HepG2 (cell line): ENCODE data around the gene CRABP1. TPM values are rescaled to one million over a fixed set of nuclear protein-coding genes. Genes with fewer than 3 reads are reported as not detected.

Experiments
- ATAC-seq: fragments of 200-7000 bp; cut with Tn5 transposase; 3 replicates; pipeline ENCODE4 v1.9.1; 2020; ENCODE audit warnings: mild to moderate bottlenecking, moderate library complexity
- BruUV-seq: library from RNA; stranded (reverse); fragments of 400-500 nt; replicated peaks from 2 replicates; lab custom pipeline; 2021; lab: Mats Ljungman, UMichigan
- CTCF ChIA-PET: fragments of 300-600 bp; formaldehyde crosslinking; extraction: SDS; loops from one replicate; lab custom pipeline; 2021; ENCODE audit warnings: low total read pairs, inconsistent platforms, low intra/inter-chr PET ratio; lab: Yijun Ruan, JAX
- POLR2A ChIA-PET: fragments of 350-600 bp; sonication (Branson Sonifier 250); formaldehyde crosslinking; loops from one replicate; lab custom pipeline; 2020; ENCODE audit warnings: antibody characterized with exemption, inconsistent platforms; lab: Yijun Ruan, JAX
- DNase-seq: peaks from one replicate; pipeline ENCODE4 v3.0.0-alpha.2; 2015; ENCODE audit warnings: low spot score
- FAIRE-seq: peaks from 3 replicates; lab custom pipeline; 2011; peaks lifted over from hg19 to GRCh38; lab: Jason Lieb, UNC
- H2AFZ ChIP-seq: one replicate; pipeline ENCODE4 v1.6.1; 2011; ENCODE audit warnings: low read length, inconsistent platforms
- H3K27ac ChIP-seq: fragments of 300-600 bp; 3 replicates; pipeline ENCODE4 v1.8.0; 2011; ENCODE audit warnings: mixed run types, mild to moderate bottlenecking, mixed read lengths, low read length, inconsistent platforms; ENCODE audit not compliant: insufficient read depth; ENCODE audit errors: extremely low read length
- H3K27me3 ChIP-seq, 2 experiments: fragments of 200-600 bp in 1 of 2; 2 replicates in 1 of 2; 3 replicates in 1 of 2; pipeline versions ENCODE4 v1.6.0 to v1.8.0; 2011; ENCODE audit warnings: low read length in 2 of 2, mild to moderate bottlenecking in 2 of 2, moderate library complexity in 2 of 2, inconsistent platforms in 1 of 2; ENCODE audit not compliant: insufficient read depth in 2 of 2, control insufficient read depth in 1 of 2
- H3K36me3 ChIP-seq, 2 experiments: fragments of 200-600 bp in 1 of 2; replicated peaks in 1 of 2; 2 replicates in 1 of 2; 3 replicates in 1 of 2; pipeline versions ENCODE4 v1.5.1 to v1.8.0; 2011; ENCODE audit warnings: low read length in 2 of 2, inconsistent platforms in 1 of 2; ENCODE audit not compliant: insufficient read depth in 2 of 2, control insufficient read depth in 1 of 2
- H3K4me1 ChIP-seq: 2 replicates; pipeline ENCODE4 v1.5.1; 2012; ENCODE audit warnings: low read length, inconsistent platforms; ENCODE audit not compliant: insufficient read depth
- H3K4me2 ChIP-seq: 2 replicates; pipeline ENCODE4 v1.6.0; 2011; ENCODE audit warnings: low read depth, low read length, inconsistent platforms
- H3K4me3 ChIP-seq, 3 experiments: fragments of 200-600 bp in 1 of 3; sonication (generic), shearing (Covaris generic) in 1 of 3; replicated peaks in 1 of 3; 2 replicates each; pipeline ENCODE4 v1.5.1; 2011 to 2016; ENCODE audit warnings: low read length in 3 of 3, inconsistent platforms in 2 of 3, low read depth in 2 of 3, mild to moderate bottlenecking in 2 of 3, control low read depth in 1 of 3, mixed read lengths in 1 of 3; ENCODE audit not compliant: insufficient read depth in 1 of 3
- H3K79me2 ChIP-seq: one replicate; pipeline ENCODE4 v1.6.1; 2011; ENCODE audit warnings: low read length, inconsistent platforms; ENCODE audit not compliant: insufficient read depth
- H3K9ac ChIP-seq: 2 replicates; pipeline ENCODE4 v1.6.0; 2011; ENCODE audit warnings: mild to moderate bottlenecking, low read depth, low read length, inconsistent platforms; ENCODE audit not compliant: insufficient read depth
- H3K9me3 ChIP-seq: 2 replicates; pipeline ENCODE4 v1.5.1; 2012; ENCODE audit warnings: mild to moderate bottlenecking, low read length
- H4K20me1 ChIP-seq: 2 replicates; pipeline ENCODE4 v1.6.0; 2011; ENCODE audit warnings: inconsistent platforms, mild to moderate bottlenecking, low read length, moderate library complexity; ENCODE audit not compliant: insufficient read depth
- ATF3 ChIP-seq: sonication (generic); formaldehyde crosslinking; IDR thresholded peaks from 2 replicates; pipeline ENCODE4 v1.4.0; 2020; ENCODE audit warnings: missing genetic modification reagents
- CCDC6 ChIP-seq: sonication (generic); formaldehyde crosslinking; IDR thresholded peaks from 2 replicates; pipeline ENCODE4 v1.8.1; 2022; ENCODE audit warnings: mild to moderate bottlenecking, missing genetic modification reagents, moderate library complexity
- GABPA ChIP-seq, 2 experiments: IDR thresholded peaks; 2 replicates each; pipeline ENCODE4 v1.6.1; 2011 to 2016; ENCODE audit warnings: low read depth in 2 of 2, low read length in 1 of 2, missing biosample characterization in 1 of 2, missing genetic modification characterization in 1 of 2
- ISX ChIP-seq: sonication (generic); formaldehyde crosslinking; conservative IDR thresholded peaks from 2 replicates; pipeline ENCODE4 v1.5.0; 2020; ENCODE audit warnings: missing genetic modification reagents
- MTA1 ChIP-seq: sonication (generic); formaldehyde crosslinking; IDR thresholded peaks from 2 replicates; pipeline ENCODE4 v1.4.0; 2020; ENCODE audit warnings: missing genetic modification reagents, mild to moderate bottlenecking, borderline replicate concordance
- PCBP2 ChIP-seq: fragments of 200-400 bp; formaldehyde crosslinking; optimal IDR thresholded peaks from 2 replicates; pipeline ENCODE3; 2018; ENCODE audit warnings: low read length, low read depth; ENCODE audit not compliant: poor library complexity, severe bottlenecking
- PRMT3 ChIP-seq: sonication (generic); formaldehyde crosslinking; IDR thresholded peaks from 2 replicates; pipeline ENCODE4 v1.8.1; 2022; ENCODE audit warnings: low read depth, mild to moderate bottlenecking, moderate library complexity, missing genetic modification reagents, borderline replicate concordance
- RNF2 ChIP-seq: fragments of 450-650 bp; conservative IDR thresholded peaks from 2 replicates; pipeline ENCODE4 v1.6.1; 2016; ENCODE audit warnings: low read depth
- SIN3B ChIP-seq: fragments of 150-350 bp; IDR thresholded peaks from 2 replicates; pipeline ENCODE4 v1.6.1; 2014; ENCODE audit warnings: low read length
- ZBTB3 ChIP-seq: sonication (generic); formaldehyde crosslinking; IDR thresholded peaks from 2 replicates; pipeline ENCODE4 v1.4.0; 2020; ENCODE audit warnings: low read depth, mild to moderate bottlenecking, moderate library complexity, missing genetic modification reagents, borderline replicate concordance
- ZFP41 ChIP-seq: sonication (generic); formaldehyde crosslinking; IDR thresholded peaks from 2 replicates; pipeline ENCODE4 v1.4.0; 2020; ENCODE audit warnings: mild to moderate bottlenecking, missing genetic modification reagents, borderline replicate concordance
- ZMYM3 ChIP-seq: sonication (generic); formaldehyde crosslinking; IDR thresholded peaks from 2 replicates; pipeline ENCODE4 v1.5.1; 2020; ENCODE audit warnings: mild to moderate bottlenecking, missing genetic modification reagents
- ZNF468 ChIP-seq: sonication (generic); formaldehyde crosslinking; IDR thresholded peaks from 2 replicates; pipeline ENCODE4 v1.8.0; 2022; ENCODE audit warnings: mild to moderate bottlenecking, moderate library complexity, missing genetic modification reagents
- ZNF530 ChIP-seq: sonication (generic); formaldehyde crosslinking; IDR thresholded peaks from 2 replicates; pipeline ENCODE4 v1.5.0; 2020; ENCODE audit warnings: low read depth, mild to moderate bottlenecking, missing genetic modification reagents
- ZNF780A ChIP-seq: sonication (generic); formaldehyde crosslinking; IDR thresholded peaks from 2 replicates; pipeline ENCODE4 v1.8.0; 2022; ENCODE audit warnings: mild to moderate bottlenecking, missing genetic modification reagents, moderate library complexity
- WGBS: methylation state at CpG from one replicate; pipeline ENCODE4 v1.1.6; 2017; ENCODE audit warnings: low lambda C conversion rate; 5-methylcytosine and 5-hydroxymethylcytosine counted together
- in situ Hi-C: cut with HindIII; loops from 2 replicates; pipeline ENCODE4 v1.10.0; 2017; ENCODE audit warnings: low pct_unique_long_range_greater_than_20kb; ENCODE audit not compliant: extremely low pct_ligation_motif_present
- intact Hi-C: fragments of 100-400 bp; cut with micrococcal nuclease; formaldehyde crosslinking; loops from one replicate; pipeline ENCODE4 v1.10.0; 2022; ENCODE audit not compliant: unreplicated experiment
- polyA plus RNA-seq, 8 experiments: library from polyadenylated mRNA; depleted of rRNA in 3 of 8; stranded (reverse) in 7 of 8; unstranded in 1 of 8; fragments of >200 nt; fragmentation: Illumina TruSeq in 4 of 8; extraction: Trizol in 4 of 8; gene quantifications; 2 replicates each; pipeline versions ENCODE4 v1.2.1 to v1.2.3, GENCODE V29; 2011 to 2016; ENCODE audit warnings: low read depth in 4 of 8, missing spikeins in 1 of 8, mixed read lengths in 1 of 8; ENCODE audit not compliant: insufficient read depth in 1 of 8
- total RNA-seq, 5 experiments: library from RNA; depleted of rRNA; stranded (reverse); fragments of >200 nt; fragmentation: Illumina TruSeq; extraction: Trizol; gene quantifications; 2 replicates each; pipeline ENCODE4 v1.2.3, GENCODE V29; 2016; ENCODE audit warnings: low read depth in 1 of 5

The CRABP1 gene
- total and polyA plus RNA-seq, 2 of the 13 experiments (the other 11 are each of a cell fraction or from before 2014, with no cell fraction given), result not detected

GRCh38 chr15:78363381-78363734 is 23.2 kb downstream of the CRABP1 start:
- no peak for TF ChIP-seq MTA1 (CRISPR knock-in tag)
- no peak for TF ChIP-seq SIN3B
- TF ChIP-seq ATF3 (CRISPR knock-in tag), result no peak
- TF ChIP-seq ZNF468 (CRISPR knock-in tag), result no peak
- no peak for TF ChIP-seq ZFP41 (CRISPR knock-in tag)
- TF ChIP-seq ZNF780A, result no peak
- no peak for TF ChIP-seq RNF2
- no peak for TF ChIP-seq ISX (CRISPR knock-in tag)
- TF ChIP-seq ZBTB3 (CRISPR knock-in tag), result no peak
- TF ChIP-seq GABPA (IDR thresholded peaks at IDR 0.05; ENCODE audit: low read depth, low read length), result no peak
- no peak for TF ChIP-seq GABPA (CRISPR knock-in tag; IDR thresholded peaks at IDR 0.05; ENCODE audit: low read depth)
- TF ChIP-seq PRMT3 (CRISPR knock-in tag), result no peak
- TF ChIP-seq ZMYM3 (CRISPR knock-in tag), result no peak
- no peak for TF ChIP-seq ZNF530 (CRISPR knock-in tag)
- no peak for TF ChIP-seq PCBP2
- no peak for TF ChIP-seq CCDC6 (CRISPR knock-in tag)
- CTCF ChIA-PET, result no interaction called here
- no peaks in the 10 kb centered on the region for H4K20me1 ChIP-seq
- WGBS, result 52% methylated on average over 6 of the region's 6 CpGs
- no TSS peak for BruUV-seq
- POLR2A ChIA-PET, result no interaction called here
- H3K4me2 ChIP-seq, result no peak overlapping the region
- H3K36me3 ChIP-seq, result no peaks in the 10 kb centered on the region
- no peak overlapping the region for H2AFZ ChIP-seq
- no peak overlapping the region for H3K9ac ChIP-seq
- intact Hi-C loops (no loop called here), in situ Hi-C loops (no loop called here)
- no peaks in the 10 kb centered on the region for H3K9me3 ChIP-seq
- ATAC-seq, result no peak
- DNase-seq, result no peak
- no peak overlapping the region for H3K4me3 ChIP-seq
- H3K27me3 ChIP-seq, result peaks cover 2 to 13% of the 10 kb centered on the region in 2 experiments; a peak in 4 of 5 replicates
- no peak overlapping the region for H3K27ac ChIP-seq
- H3K4me1 ChIP-seq, result peaks cover 8% of the 10 kb centered on the region; the same call in 1 of the 2 replicates
- H3K79me2 ChIP-seq, result no peaks in the 10 kb centered on the region
- FAIRE-seq, result no peak
